Activated gamma-delta T cell (primary cell): ENCODE data around the gene MPP1.
"Not testable (repeated sequence)": the region's sequence is repeated elsewhere in the genome, so short reads cannot be mapped to it uniquely, and the experiment has no call there.

Experiments used
- DNase-seq: peaks from one replicate; lab custom pipeline; 2025; lab: John Stamatoyannopoulos, UW
- total RNA-seq, 2 donors: gene quantifications; one replicate each; lab custom pipeline; 2026; lab: John Stamatoyannopoulos, UW

The MPP1 gene
- 14.8 to 33.5 reads per million in 2 donors for total RNA-seq

DNA sequence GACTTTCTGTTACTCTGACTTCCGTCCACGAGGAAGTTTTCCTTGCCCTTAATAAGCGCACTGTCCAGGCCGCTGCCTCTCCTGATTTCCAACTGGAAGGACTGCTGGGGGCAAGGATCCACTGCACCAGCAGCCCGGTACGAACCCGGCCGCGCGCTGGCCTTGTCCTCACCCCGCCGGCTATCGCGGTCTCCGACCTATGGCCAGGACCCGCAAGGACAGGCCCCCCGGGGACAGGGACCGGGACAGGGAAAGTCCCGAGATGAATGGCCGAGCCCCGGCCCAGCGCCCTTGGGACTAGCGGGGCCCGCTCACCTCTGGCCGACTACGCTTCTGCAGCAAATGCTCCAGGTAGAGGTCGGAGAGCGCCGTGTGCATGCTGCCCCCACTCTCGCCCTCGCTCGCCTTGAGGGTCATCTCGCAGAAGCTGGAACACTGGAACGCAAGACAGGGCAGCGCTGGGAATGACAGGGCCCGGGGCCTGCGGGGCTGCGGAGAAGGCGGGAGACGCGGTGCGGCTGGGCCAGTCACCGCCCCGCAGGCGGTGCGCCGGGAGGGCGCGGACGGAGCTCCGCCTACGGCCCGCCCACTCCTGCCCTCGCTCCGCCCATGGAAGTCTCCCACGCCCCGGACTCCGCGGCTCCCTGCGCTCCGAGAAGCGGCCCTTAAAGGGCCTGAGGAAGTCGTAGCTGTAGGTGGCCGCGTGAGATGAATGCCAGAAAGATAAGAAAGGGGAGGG is at the start of gene MPP1:
Gene MPP1 (minus strand): TSS at position 529 of the 739 bp plus-strand sequence. CDS start 112 bp downstream, at position 417.
- DNase-seq: peak; percentile 55

DNA sequence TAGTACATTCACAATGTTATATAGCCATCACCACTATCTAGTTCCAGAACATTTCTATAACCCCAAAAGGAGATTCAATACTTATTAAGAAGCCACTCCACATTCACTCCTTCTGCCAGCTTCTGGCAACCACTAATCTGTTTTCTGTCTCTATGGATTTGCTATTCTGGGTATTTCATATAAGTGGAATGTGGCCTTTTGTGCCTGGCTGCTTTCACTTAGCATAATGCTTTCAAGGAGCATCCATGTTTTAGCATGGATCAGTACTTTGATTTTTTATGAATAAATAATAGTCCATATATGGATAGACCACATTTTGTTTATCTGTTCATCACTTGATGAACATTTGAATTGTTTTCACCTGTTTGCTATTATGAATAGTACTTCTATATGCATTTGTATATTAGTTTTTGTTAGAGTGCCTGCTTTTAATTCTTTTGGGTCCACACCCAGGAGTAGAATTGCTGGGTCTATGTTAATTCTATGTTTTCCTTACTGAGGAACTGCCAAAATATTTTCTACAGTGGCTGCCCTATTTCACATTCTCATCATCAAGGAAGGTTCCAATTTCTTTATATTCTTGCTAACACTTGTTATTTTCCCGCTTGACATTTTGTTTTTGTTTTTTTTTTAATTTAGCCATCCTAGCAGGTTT is 45.8 kb upstream of the MPP1 start:
- DNase-seq: no peak

DNA sequence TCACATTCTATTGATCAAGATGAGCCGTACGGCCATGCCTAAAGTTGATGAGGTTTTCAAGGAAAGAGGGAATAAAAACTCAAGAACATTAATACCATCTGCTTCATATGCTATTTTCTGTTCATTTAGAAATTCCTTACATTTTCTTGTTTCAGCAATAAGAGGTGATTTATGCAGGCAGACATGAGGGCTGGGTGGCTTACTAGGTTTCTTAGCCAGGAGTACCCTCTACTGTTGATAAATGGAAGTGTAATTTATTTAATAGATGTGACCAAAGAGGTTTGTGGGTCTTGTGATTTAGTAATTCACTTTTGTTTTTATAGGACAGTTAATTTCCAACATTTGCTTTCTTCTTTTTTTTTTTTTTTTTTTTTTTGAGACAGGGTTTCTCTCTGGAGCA is 35.6 kb upstream of the MPP1 start:
- DNase-seq: no peak

DNA sequence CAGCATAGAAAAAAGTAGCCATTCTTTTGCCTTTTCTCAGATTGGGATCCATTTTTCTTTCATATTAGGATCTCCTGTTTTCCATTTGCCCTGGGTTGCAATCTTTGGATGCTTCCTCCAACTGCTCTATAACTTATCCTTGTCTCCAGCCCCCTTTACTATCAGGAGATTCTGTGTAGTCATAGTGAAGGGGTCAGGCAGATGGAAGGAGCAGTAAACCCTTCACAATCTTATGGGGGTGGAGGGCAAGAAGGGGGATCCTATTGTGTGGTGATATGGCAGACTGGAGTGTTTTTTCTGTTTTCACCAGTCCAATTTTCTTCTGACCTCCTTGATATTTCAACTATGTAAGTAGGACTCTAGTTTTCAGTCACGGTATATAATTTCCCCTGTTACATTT is 30.9 kb upstream of the MPP1 start:
- no peak for DNase-seq

DNA sequence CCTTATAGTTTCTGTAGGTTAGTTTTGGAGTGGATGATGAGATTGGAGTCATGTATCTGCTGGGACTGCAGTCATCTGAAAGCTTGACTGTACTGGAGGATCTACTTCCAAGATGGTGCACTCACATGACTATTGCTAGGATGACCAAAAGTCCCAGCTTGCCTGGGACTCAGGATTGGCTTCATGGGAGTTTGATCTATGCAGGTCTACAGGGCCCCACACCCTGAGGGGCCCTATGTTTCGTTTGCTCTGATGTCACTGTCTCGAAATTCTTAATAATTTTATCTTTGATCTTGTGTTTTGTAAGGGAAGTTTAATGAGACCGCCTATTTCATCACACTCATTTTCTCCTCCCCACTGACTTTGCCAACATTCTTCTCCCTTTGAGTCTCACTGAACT is 29.3 kb upstream of the MPP1 start, which contains the start of gene SMIM9:
Gene SMIM9 (minus strand): TSS at position 101 of the 400 bp plus-strand sequence. CDS start 3,806 bp downstream, outside the sequence.
- DNase-seq: no peak

DNA sequence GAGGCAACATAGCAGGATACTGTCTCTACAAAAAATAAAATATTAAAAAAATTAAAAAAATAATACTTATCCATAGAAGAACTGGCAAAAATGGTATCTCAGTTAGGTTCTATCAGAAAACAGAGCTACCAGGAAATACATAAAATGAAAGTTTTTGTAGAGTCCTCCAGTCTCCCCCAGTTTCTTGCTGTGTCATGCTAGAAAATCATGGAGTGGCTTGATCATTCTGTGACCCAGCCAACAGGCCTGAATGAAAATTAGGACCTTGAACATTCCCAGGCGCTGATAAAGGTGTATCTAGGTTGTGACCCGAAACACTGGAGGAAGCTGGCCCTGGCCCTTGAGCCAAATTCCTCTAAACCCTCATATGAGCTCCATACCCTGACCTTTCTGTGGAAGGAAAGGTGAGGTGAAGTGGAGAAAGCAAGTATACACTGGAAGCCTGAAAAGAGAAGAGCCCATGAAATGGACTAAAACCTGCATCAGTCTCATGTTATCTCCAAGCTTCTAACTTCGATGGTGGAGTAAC is 28.5 kb upstream of the MPP1 start:
- no peak for DNase-seq

DNA sequence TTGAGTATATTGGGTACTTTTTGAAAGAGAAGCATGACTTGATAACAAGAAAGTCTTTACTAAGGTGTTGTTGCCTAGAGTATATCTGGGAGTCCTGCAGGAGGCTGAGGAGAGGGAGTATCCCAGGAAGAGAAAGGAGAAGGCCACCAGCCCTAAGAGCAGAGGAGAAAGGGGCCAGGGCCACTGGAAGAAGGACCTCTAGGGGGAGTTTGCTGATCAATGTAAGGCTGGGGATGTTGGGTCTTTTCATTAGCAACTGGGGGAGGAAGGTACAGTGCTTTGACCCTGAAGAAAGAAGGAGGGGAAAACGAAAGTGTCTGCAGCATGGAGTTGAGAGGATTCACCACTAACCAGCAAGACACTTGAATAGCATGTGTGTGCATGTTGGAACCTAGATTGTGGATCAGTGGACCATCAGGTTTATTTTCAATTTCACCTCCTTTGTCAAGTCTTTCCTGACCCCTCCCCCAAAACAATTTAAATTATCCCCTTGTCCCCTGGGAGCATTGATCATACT is 24.7 kb upstream of the MPP1 start:
- no peak for DNase-seq

DNA sequence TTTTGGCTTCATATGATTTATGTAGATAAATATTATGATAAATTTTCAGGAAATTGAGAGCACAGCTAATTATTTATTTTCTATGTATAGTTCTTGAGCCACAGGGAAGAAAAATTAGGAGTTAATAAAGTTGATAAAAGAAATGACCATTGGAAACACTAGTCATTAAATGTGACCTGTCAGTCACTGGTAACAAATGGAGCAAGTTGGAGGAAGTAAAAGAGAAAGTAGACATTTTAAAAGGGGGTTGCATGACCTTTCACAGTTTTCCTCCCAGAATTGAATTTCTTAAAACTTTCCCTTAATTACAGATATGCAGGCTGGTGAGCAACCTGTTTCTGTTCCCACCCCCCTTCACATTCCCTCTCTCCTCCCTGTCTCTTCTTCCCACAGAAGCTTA is 23.8 kb upstream of the MPP1 start:
- DNase-seq: no peak

DNA sequence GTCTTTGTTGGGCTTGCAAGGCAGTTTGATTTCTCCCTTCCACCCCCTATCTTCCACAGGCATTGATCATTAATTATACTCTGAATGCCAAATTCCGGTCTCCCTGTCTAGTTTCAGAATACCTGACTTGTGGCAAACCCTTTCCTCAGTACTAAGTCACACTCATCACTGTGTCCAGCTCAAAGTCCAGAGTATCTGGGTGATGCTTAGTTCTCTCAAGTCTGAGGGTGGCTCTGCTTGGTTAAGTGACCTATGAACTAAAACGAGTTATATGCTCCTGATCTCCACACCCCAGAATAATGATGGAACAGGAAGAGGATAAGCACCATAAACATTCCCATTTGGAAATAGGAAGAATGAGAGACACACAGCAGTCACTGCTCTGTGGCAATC is 22.7 kb upstream of the MPP1 start:
- DNase-seq: no peak

DNA sequence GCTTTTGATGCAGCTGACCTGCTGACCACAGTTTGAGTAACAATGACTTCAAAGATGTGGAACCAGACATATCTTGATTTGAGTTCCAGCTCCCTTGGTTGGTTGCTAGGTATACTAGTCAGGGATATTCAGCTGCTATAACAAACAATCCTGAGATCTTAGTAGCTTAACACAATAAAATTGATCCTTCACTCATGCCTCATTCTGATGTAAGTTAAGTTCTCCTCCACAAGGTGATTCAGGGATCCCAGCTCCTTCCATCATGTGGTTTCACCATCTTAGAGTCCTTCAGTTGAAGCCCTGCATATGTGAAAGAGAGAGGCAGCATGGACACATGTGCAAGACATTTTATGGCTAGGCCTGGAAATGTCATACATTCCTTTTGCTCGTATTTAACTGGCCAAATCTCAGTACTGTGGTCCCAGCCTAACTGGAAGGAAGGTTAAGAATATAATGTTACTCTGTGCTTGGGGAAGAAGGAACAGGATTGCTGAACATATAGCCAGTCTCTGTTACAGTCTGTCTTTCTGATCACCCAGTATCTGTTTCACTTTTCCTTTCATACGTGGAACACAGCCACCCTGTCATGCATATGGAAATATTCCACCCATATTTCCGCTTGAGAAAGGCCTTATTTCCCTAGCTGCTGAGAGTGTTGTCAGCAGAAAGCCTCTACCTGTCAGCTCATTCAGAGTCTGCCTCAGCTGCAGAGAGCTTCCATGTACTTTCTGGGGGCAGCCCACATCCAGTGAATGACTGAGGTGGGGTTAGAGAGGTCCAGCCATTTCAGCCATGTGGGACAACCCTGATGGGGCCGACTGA is 22.1 kb upstream of the MPP1 start:
- no peak for DNase-seq

DNA sequence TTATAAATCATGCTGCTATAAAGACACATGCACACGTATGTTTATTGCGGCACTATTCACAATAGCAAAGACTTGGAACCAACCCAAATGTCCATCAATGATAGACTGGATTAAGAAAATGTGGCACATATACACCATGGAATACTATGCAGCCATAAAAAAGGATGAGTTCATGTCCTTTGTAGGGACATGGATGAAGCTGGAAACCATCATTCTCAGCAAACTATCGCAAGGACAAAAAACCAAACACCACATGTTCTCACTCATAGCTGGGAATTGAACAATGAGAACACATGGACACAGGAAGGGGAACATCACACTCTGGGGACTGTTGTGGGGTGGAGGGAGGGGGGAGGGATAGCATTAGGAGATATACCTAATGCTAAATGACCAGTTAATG is 20.3 kb upstream of the MPP1 start:
- not testable (repeated sequence) for DNase-seq

DNA sequence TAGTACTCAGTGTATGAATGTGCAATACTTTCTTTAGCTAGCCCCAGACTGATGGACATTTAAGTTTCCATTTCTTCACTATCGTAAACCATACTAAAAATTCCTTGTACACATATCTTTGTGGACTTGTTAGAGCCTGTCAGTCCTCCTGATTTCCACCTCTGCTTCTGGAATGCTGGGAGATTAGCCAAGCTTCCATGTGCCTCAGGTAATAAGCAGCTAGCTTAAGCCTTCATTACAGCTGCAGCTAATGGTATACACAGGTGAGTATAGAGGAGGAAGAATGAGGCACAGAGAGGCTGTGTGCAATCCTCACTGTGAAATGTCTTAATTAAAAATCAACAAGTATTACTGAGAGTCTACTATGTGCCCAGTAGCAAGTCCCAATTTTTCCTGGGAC is 19.4 kb upstream of the MPP1 start:
- DNase-seq: no peak

DNA sequence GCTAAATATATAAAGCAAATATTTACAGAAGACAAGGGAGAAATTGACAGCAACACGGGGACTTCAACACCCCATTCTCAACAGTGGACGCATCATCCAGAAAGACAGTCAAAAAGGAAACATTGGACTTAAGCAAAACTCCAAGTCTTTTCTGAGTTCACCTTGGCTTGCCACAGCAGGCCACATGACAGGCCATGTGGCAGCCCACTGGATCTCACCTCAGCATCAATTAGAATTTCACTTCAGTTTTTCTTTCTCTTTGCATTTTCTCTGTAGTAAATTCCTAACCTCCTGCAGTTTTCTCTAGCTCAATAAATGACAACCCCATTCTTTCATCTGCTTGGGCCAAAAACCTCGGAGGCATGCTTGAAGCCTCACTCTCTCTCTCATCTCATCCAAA is 16.7 kb upstream of the MPP1 start:
- DNase-seq: no peak

DNA sequence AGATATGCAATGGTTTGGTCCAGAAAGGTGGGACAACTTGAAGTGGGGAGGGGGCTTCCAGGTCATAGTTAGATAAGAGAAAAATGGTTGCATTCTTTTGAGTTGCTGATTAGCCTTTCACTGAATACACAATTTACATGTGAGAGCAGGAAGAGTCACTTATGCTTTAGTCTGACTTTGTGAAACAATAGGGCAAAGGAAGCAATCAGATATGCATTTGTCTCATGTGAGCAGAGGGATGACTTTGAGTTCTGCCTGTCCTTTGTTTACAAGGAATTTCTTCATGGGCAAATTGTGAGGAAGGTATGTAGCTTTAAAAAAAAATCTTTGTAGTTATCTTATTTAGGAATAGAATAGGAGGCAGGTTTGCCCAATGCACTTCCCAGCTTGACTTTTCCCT is 16.2 kb upstream of the MPP1 start:
- no peak for DNase-seq

DNA sequence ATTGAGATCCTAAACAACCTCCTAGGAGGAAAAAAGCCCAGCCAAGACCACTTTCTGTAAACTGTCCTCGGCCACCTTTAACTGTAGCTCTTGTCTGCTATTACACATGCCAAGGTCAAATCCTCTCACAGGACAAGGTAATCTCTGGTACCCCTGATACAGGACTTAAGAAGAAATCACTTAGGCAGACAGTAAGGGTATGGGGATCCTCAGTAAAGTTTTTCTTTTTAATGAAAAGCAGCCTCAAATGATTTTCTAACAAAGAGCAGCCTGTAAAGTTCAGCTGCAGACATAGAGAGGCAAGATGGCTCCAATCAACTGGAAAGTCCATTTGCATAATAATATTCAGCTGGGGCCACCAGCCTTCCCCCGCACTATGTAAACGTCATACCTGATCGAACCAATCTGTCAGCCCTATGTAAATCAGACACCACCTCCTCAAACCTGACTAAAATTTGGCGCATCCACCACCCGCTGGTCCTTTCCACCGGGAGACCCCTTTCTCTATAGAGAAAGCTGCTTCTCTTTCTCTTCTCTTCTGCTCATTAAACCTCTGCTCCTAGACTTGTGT is 14.6 kb upstream of the MPP1 start:
- no peak for DNase-seq

DNA sequence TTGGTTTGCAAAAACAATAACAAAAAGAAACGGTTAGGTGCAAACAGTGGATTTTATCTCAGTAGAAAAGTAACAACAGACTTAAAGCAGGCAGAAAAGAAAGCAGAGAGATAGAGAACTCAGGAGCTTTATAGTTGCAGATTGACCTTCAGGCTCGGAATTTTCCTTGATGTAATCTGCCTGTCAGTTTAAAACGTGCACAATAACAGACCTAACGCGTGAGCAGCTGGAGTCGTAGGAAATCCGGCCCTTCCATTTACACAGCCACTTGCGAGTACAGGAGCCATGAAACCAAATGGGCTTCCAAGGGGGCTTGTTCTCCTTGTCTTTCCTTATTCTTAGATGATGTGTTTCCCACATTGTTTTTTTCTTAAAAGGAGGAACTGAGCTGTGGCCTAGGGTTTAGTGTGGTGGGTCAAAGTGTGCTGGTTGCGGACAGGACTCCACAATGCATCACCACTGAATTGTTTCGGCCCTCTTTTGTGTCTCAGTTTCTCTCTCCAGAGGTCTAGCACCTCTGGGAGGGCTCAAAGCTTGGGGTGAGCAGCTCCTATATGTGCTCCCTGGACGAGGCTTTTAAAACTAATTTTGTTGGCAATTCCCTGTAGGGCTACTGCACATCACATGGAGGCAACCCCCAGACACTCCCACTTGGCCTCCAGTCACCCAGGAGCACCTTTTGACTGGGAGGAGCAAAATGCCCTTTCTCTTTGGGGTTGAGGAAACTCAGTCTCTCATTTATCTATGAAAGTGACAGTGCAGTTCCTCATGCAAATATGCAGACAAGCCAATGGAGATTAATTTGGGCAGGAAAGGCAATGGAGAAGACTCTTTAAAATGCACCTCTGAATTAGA is 13.9 kb upstream of the MPP1 start:
- no peak for DNase-seq

DNA sequence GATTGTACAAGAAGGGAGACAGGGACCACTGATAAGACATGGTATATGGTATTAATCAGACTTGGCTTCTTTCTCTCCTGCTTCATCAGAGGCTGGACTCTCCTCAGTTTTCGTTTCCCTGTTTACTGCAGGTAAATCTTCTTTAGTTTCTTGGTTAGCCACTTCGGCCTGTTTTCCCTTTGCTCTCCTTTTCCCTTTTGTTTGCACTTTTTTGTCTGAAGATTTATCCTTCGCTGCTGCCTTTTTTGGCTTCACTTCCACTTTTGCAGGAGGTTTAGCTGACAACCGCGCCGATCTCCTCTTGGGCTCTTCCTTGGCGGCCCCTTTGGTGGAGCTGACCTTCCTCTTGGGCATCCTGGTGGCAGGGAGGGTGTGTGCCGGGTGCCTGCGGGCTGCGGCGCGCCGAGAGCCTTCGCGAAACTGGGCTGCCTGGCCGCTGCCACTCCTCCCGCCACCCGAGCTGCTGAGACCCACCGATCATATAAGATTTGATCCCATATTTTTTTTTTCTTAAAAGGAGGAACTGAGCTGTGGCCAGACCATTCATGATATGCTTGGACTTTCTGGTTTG is 11.8 kb upstream of the MPP1 start:
- not testable (repeated sequence) for DNase-seq

DNA sequence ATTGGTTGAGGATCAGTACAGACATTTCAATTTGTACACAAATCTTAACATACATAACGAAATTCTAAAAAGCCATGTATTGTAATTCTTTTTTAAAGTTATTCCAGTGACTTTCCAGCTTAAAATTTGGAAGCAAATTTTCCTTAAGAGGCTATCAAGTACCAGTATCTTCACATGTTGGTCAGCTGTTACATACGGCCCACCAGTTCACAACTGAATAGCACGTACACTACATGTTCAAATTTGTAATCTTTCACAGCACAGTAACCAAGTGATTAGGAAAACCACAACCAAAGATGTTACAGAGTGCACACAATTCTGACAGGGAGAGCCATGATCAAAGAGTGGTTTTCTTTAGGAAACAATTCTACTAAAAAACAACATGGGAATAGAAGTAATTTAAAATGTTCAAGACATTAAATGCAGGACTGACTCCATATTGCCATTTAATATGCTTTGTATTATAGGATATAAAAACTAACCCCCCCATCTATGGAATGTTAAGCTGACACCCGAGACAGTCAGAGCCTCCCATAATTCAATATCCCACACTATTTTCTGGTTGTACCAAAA is 11.1 kb upstream of the MPP1 start:
- DNase-seq: not testable (repeated sequence)

DNA sequence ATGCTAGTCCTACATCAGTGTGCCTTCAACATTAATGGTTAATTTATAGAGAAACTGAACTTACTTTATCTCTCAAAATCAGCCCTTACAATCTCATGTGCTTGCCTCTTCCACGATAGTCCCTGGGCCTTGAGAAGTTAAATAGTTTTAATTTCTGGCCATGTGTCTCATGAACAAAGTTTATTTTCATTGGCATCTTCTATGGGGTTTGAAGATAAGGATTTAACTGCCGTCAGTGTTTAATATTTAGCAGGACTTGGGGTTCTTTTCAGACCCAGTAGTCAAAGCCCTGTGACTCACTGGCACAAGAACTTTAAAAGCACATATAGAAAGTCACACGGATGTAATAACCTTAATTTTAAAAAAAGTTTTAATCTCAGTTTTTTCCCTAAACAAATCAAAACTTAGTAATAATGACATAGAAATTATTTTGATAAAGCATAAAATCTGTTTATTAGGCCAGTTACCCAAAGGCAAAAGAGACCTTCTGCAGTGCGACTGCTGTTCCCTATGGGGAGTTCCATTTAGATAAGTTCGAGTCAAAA is 10.1 kb upstream of the MPP1 start:
- no peak for DNase-seq

DNA sequence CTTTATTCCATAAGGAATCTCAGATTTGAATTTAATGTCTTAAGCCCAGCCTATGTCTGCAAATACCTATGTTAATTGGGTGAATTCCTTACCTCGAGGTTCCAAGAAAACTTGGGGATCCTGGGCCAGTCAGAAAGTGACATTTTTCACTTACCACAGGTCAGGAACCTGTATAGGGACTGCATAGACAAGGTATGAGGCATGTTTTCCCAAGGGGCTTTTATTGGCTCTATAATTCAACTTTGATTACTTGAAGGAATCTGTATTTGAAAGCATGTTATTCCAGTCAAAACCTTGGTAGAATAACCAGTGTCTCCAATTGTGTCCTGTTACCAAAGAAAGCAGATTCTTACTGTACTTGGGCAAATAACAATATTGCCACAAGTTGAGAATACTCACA is 8.5 kb upstream of the MPP1 start:
- no peak for DNase-seq
